ENCODE results near the gene PHACTR2. TPM values are rescaled to one million over a fixed set of nuclear protein-coding genes. Genes with fewer than 3 reads are reported as not detected.
"Not testable (repeated sequence)": the region's sequence is repeated elsewhere in the genome, so short reads cannot be mapped to it uniquely, and the experiment has no call there.

The PHACTR2 gene
- total RNA-seq, 1 donor from 2014 or later, result 62.5 TPM

DNA sequence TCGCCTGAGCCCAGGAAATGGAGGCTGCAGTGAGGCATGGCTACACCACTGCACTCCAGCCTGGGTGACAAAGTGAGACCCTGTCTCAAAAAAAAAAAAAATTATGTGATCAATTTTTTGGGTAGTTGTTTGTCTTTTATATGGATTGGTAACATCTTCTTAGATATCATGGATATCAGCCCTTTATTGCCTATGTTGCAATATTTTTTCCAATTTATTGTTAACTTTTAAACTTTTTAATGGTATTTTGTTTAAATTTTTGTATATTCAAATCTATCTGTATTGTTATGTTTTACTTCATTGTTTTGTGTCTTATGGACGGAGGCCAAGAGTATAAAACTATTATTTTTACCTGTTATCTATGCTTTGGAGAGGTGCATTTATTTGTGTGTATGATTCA, 133.0 kb downstream of the PHACTR2 start:
- DNase-seq, result no peak

DNA sequence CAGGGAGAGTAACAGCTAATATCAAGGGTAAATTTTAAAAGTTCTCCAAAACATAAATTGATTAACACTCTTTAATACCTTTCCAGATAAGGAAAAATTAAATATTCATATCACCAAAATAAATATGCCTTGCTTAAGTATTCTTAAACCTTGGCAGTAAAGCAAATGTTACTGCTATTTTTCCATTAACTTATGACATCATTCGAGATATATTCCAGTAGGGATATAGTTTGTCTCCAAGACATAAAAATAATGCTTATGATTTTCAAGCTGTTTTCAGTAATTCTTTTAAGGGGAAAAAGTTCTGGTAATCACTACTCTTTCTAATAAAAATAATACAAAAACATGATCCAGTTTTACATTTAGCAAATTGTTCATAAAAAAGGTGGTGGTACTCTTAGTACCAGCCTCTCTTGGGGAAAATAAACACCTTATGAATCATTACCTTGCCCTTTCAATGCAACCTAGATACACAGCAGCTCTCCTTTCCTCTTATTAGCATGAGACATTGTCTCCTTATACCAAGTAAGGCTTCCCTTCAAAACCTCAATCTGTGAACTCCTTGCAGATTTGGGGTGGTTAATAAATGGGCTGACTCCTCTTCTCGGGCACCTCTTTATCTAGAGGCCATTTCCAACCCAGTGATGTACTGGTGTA, 133.9 kb downstream of the PHACTR2 start:
- DNase-seq, result peak; percentile 58

DNA sequence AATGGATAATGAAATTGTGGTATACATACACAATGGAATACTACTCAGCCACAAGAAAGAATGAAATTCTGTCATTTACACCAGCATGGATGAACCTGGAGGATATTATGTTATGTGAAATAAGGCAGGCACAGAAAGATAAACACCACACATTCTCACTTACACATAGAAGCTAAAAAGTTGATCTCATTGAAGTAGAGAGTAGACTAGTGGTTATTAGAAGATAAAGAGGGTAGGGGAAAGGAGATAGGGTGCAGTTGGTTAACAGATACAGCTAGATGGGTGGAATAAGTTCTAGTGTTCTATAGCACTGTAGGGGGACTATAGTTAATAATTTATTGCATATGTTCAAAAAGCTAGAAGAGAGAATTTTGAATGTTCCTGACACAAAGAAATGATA, 139.9 kb downstream of the PHACTR2 start:
- DNase-seq, result no peak

DNA sequence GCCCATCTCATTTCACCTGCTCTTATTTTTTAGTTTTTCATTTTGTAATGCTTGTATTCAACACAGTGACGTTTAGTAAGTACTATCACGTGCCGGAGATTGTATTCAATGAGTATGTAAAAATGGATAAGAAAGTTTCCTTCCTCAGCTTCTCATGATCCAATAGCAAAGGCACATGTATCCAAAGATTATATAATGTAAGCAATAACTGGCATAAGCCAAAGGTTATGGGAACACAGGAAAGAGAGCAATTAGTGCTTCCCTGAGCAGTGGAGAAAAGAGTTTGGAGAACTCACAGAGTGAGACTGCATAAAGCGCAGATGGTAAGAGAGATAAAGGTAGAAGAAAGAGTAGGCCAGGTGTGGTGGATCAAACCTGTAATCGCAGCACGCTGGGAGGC, 143.6 kb downstream of the PHACTR2 start:
- DNase-seq, result no peak

DNA sequence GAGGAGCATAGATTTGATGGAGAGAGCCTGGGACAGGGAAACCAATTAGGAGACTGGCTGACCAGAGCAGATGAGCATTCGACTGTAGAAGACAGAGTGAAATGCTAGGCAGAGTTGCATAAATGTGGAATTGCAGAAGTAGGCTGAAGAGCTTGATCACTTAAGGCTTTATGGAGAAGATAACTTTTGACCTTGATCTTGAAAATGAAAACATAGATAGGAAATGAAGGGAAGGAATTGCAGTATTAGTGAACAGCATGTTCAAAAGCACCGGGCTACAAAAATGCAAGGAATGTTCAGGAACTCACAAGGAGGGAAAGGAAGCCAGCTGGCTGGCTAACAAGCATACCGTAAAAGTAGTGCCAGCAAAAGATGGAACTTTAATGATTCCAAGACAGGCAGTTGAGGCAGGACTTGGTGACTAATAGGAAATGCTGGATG, 144.8 kb downstream of the PHACTR2 start:
- no peak for DNase-seq

DNA sequence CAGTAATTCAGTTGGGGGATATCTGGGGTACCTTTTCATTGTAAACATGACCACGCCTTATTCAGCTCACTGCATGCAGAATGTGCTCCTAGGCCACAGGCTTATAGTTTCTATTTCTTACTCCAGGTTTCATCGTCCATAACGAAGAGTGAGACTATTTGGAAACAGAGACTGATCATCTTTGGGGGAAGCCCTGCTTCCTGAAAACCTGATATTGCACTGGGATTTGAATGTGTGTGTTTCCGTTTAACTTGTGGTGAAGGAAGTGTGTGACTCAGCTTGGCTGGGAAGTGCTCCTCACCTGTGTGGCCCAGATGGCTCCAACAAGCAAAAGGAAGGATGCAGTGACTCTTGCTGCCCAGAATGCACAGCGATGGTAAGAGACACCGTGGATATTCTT, 145.8 kb downstream of the PHACTR2 start:
- no peak for DNase-seq

DNA sequence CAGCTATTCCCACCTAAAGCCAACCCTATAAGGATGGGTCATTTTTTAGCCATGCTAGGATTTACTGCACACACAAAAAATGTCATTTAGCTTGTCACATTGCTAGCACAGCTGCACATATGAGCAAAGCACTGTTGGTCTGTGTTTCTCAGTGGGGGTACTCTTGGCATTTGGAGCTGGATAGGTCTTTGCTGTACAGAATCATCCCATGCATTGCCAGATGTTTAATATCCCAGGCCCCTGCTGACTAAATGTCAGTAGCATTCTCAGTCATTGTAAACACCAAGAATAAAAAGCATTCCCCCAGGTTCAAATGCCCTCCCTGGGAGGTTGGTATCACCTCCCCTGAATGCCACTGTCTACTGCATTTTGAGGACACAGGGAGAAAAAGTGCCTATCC, 150.8 kb downstream of the PHACTR2 start:
- no peak for DNase-seq

DNA sequence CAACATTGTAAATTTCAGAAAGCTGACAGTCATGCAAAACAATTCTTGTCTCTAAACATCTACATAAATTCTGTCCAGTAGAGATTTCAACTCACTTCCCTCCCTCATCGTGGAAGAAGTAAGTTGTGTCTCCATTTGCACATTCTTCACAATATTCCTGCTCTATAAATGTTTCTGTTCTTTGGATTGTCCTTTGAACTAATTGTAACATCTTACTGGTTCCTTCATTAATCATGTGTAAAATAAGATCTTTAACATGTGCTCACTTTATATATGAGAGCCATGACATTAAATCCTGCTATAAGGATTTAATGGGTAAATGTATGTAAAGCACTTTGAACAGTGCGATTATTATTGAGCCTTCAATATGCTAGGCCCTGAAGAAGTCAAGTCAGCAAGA, 158.4 kb downstream of the PHACTR2 start:
- no peak for DNase-seq

DNA sequence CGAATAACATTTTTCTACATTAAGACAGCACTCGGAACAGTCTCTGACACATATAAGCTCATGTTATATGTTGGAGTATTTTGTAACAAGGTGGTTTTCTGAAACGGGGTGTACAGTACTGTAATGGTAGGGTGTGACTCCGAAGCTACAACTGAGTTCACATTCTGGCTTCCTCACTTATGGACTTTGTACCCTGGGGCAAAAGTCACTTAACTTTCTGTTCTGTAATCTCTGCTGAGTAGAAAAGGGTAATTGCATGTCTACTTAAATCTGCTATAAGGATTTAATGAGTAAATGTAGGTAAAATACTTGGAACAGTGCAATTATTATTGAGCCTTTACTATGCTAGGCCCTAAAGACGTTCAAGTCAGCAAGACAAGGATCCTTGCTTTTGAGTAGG, 160.6 kb downstream of the PHACTR2 start:
- no peak for DNase-seq

DNA sequence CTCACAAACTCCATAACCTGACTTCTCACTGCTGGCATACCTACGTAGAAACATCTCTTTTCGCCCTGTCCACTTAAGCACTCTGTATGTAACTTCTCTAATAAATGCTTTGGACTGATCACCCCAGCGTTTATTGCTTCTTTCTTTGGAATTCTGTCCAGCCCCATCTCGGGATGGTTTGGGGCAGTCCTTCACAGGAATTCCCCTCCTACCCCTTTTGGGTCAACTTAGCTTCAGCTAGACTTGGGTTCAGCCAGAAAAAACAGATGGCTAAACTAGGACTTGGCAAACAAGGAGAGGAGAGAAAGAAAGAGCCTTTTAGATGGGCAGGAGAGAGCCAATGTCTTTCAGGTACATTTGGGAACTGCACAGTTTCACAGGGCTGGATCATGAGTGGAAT, 161.4 kb downstream of the PHACTR2 start:
- DNase-seq, result no peak

DNA sequence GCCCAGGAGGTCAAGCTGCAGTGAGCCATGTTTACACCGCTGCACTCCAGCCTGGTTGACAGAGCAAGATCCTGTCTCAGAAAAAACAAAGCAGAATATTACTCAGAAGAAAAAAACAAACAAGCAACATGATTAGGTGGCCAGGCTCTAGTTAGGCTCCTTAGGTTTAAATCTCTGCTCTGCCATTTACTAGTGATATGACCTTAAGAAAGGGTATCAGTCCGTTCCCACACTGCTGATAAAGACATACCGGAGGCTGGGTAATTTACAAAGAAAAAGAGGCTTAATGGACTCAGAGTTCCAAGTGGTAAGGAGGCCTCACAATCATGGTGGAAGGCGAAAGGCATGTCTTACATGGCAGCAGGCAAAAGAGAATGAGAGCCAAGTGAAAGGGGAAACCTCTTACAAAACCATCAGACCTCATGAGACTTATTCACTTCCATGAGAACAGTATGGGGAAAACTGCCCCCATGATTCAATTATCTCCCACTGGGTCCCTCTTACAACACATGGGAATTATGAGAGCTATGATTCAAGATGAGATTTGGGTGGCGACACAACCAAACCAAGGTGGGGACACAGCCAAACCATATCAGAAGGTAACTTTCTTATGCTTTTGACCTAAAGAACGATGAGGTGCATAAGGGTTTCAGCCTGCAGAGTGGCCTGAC, 163.0 kb downstream of the PHACTR2 start:
- DNase-seq, result no peak

DNA sequence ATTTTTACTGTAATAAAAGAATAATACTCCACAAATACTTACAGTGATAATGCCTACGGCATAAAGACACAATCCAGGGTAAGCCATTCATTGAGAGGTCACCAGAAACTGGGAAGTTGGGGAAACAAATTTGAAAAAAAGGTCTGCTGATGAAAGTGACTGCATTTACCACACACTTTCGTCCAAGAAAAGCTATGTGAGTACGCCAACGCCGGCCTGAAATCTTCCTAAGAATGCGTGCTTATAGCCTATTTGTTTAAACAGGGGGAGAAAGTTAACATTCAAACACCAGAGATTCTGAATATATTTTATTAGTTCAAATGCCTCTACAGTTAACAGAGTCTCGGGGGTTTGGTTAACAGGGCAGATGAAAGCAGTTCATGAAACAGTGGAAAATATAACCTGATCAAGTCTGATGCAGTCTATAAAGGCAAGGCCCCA, 164.7 kb downstream of the PHACTR2 start:
- DNase-seq, result peak; percentile 90

DNA sequence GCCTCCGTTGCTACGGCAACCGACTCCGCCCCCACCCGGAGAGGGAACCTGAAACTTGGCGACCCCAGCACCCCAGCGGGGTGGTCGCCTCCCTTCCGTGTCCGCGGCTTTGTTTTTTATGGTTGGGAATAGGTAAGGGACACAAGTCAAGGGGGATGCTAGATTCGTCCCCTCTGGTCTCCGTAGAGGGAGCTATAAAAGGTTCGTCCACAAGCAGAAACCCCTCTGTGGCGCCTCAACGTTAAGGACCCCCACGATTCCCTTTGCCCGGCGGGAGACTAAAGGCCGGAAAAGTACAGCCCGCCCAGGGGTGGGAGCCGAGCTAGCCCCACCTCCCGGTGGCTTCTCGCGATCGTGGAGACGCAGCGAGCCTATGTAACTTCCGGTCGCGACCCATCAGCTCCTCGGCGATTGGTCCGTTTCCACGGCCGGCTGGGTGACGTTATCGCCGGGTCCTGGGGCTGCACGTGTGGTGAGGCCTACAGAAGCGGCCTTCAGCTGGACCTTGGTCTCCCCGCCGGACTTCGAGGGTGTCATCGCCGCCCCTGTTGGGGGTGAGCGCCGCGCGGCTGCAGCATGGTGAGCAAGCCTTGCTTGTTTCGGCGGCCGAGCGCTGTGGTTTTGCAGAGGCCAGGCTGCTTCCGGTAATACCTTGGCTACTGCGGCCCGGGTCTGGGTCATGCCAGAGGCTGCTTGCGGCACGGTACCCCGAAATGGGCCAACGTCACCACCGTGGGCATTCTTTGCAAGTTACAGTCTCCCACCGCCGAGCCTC, 165.3 kb downstream of the PHACTR2 start, which contains the start of gene LTV1:
LTV1 (plus strand) TSS at position 437 of the 775 bp plus-strand sequence; CDS start at position 577, 140 bp downstream.
- peak; percentile 98 for DNase-seq

DNA sequence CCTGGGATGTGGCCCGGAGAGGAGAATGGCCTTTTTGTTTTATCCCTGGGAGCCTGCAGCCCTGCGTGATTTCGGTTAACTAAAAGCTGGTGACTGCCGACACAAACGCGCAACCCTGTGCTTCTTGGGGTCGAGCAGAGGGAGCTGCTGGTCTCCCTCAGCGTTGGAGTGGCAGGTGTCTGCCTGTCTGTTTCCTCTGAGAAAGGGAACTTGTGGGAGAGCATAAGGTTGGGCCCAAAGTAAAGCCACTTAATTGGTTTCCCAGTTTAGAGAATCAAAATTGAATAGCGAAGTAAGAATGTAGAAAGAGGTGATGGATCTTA, 165.9 kb downstream of the PHACTR2 start:
- no peak for DNase-seq

DNA sequence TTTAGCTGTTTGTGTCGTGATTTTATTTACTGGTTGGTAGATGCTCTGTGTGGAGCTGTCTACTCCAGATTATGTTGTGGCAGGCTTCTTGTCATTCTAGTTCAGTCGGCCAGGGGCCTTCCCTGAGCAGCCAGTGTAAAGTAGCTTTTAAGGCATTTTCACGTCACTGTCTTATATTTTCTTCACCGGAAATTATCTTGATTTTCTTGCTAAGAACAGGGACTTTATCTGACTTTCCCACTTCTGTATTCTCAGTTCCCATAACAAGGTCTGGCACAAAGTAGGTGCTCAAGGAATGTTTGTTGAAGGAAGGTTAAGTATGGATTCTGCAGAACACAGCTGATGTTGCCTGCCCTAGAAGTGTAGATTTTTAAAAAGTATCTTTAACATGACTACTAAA, 166.2 kb downstream of the PHACTR2 start:
- peak; percentile 14 for DNase-seq

DNA sequence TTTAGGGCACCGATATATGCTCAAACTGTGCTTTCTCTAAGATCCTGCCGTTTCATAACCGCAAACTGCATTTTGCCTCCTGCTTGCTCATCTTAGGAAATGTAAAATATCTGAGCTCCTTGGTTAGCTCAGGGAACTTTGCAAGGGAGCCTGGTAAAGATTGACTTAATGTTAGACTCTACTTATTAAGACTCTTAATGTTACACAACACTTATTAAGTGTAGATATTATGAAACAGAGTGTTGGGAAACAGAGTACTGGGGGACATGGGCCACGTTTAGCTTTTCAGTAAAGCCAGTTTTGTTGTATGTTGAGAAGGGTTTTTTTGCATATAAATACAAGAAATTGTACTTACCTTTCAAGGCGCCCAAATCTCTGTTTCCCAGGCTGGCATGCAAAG, 167.3 kb downstream of the PHACTR2 start:
- no peak for DNase-seq

DNA sequence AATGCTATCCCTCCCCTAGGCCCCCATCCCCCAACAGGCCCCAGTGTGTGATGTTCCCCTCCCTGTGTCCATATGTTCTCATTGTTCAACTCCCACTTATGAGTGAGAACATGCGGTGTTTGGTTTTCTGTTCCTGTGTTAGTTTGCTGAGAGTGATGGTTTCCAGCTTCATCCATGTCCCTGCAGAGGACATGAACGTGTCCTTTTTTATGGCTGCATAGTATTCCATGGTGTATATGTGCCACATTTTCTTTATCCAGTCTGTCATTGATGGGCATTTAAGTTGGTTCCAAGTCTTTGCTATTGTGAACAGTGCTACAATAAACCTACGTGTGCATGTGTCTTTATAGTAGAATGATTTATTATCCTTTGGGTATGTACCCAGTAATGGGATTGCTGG, 173.9 kb downstream of the PHACTR2 start:
- not testable (repeated sequence) for DNase-seq

DNA sequence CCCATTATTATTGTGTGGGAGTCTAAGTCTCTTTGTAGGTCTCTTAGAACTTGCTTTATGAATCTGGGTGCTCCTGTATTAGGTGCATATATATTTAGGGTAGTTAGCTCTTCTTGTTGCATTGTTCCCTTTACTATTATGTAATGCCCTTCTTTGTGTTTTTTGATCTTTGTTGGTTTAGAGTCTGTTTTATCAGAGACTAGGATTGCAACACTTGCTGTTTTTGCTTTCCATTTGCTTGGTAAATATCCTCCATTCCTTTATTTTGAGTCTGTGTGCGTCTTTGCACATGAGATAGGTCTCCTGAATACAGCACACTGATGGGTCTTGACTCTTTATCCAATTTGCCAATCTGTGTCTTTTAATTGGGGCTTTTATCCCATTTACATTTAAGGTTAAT, 177.3 kb downstream of the PHACTR2 start:
- DNase-seq, result not testable (repeated sequence)

DNA sequence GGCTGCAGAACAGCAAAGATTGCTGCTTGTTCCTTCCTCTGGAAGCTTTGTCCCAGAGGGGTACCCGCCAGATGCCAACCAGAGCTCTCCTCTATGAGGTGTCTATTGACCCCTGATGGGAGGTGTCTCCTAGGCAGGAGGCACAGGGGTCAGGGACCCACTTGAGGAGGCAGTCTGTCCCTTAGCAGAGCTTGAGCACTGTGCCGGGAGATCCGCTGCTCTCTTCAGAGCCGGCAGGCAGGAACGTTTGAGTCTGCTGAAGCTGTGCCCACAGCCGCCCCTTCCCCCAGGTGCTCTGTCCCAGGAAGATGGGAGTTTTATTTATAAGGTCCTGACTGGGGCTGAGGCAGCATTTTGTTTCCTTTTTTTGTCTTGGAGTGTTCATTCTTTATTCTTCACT, 179.0 kb downstream of the PHACTR2 start:
- DNase-seq, result not testable (repeated sequence)

DNA sequence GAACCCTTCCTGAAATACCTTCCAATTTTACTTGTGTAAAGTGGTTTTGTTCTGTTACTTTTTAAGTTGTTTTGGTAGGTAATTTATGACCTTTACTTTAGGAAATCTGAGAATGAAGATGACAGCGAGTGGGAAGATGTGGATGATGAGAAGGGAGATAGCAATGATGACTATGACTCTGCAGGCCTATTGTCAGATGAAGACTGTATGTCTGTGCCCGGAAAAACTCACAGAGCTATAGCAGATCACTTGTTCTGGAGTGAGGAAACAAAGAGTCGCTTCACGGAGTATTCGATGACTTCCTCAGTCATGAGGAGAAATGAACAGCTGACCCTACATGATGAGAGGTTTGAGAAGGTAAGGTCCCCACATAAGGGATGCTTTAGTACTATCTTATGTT, 179.9 kb downstream of the PHACTR2 start:
- no peak for DNase-seq

DNA sequence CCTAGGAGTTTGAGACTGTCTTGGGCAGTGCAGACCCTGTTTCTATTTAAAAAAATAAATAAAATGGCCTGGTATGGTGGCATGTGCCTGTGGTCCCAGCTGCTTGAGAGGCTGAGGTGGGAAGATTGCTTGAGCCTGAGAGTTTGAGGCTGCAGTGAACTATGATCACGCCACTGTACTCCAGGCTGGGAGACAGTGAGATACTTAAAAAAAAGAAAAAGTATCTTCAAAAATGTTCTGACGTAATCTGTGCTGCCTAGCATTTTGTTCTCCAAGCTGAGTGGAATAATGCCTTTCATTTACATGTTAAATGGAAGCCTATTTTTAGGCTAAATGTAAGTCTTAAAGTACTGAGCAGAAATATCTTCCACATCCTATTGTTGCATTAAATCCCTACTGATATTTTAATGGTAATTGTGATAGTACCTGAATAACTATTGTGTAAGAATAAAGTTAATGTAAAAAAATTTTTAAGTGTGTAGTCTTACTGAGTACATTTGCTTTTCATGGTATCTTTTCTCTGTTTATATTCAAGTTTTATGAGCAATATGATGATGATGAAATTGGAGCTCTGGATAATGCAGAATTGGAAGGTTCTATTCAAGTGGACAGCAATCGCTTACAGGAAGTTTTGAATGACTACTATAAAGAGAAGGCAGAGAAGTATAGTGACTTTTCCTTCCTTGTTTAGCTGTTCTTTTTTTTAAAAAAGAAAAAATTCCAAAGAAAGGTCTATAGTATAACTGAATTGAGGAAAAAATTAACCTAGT, 182.3 kb downstream of the PHACTR2 start:
- no peak for DNase-seq

DNA sequence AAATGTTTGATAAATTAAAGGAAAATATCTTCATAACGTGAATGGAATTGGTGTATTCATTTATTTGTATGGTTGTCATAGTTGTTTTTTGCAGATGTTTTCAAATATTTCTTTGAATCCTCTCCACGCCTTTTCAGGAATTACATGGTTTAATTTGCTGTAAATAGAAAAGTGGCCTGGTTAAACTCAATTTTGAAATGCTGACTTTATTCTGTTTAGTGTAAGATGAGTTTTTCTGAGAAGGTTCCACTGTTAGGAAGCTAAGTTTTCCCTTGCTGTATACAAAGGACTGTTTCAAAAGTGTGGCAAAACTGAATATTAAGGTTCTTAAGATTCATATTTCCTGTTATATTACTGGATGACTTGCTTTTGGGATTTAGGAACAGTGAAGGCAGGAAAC, 186.0 kb downstream of the PHACTR2 start:
- no peak for DNase-seq

DNA sequence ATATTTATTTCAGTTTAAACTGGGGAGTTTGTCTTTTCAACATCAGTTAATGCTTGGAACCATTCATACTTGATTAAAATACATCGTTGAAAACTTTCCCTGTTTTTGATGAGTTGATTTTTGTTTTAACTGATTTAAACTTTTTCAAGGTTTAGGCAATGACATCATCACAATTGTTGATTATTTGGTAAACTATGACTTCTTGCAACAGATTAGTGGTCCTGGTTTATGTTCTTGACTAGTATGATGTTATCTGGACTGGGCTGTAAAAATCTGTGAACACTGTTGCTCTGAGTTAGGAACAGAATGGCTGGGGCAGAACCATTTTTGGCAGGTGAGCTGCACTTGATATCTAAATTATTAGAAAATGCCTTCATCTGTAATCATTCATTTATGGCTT, 186.5 kb downstream of the PHACTR2 start, which contains the start of gene ZC2HC1B:
ZC2HC1B (plus strand) TSS at position 241 of the 400 bp plus-strand sequence; CDS start at position 307, 66 bp downstream.
- DNase-seq, result no peak

All from skin of body (tissue), 2 donors.